ENCODE results near the gene P4HA2.

The P4HA2 gene

DNA sequence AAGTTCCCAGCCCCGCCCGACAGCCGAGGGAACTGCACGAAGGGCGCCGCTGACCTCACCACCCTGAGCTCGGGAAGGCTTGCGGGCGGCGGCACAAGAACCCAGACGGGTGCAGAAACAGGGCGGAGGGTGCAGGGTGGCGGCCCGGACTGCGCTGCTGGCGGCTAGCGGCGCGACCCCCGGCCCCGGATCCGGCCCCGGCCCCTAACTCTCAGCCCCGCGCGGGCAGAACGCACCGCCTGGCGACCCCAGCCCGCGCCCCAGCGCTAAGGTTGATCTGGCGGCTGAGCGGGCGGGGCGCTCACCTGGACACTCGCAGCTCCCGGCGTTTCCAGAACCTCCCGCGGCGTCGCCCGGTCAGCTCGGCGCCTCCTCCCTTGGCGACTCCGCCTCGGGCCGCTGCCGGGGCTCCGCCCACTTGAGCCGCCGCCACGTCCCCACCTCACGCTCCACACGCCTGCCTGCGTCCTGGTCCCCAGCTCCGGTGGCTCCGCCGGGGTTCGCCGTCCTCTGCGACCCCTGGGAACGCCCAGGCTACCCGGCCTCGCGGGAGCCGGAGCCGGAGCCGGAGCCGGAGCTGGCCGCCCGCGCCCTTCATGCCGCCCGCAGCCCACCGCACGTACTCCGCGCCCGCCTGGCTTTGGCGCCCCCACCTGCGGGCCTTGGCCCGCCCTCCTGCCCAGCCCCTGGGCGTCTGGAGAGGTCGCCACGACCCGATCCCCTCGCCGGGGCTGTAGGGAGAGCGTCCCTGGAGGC is at the start of gene P4HA2:
TSS of gene P4HA2 (minus strand) at position 369 of the 756 bp plus-strand sequence. CDS start 9,227 bp downstream, outside the sequence.
- DNase-seq (ENCODE audit: low read depth in 2 of 2, low spot score in 1 of 2), result no peak

DNA sequence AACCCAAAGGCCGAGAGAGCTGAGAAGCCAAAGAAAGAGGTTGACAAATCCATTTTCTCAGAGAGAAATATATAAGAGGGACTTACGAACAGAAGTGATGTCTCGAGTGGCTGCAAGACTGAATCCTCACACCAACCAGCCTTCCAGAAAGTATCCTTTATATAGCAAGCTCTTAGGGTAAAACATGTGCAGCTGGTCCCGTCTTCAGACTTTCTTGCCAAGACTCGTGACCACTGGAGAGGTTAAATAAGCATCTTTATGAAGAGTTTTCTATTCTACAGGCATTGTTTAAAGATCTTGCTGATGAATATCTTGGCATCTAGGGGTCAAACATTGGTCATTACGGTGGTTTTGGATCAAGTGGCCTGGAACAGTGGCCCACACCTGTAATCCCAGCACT is 49.6 kb upstream of the P4HA2 start:
- no peak for DNase-seq (ENCODE audit: low read depth in 2 of 2, low spot score in 1 of 2)

DNA sequence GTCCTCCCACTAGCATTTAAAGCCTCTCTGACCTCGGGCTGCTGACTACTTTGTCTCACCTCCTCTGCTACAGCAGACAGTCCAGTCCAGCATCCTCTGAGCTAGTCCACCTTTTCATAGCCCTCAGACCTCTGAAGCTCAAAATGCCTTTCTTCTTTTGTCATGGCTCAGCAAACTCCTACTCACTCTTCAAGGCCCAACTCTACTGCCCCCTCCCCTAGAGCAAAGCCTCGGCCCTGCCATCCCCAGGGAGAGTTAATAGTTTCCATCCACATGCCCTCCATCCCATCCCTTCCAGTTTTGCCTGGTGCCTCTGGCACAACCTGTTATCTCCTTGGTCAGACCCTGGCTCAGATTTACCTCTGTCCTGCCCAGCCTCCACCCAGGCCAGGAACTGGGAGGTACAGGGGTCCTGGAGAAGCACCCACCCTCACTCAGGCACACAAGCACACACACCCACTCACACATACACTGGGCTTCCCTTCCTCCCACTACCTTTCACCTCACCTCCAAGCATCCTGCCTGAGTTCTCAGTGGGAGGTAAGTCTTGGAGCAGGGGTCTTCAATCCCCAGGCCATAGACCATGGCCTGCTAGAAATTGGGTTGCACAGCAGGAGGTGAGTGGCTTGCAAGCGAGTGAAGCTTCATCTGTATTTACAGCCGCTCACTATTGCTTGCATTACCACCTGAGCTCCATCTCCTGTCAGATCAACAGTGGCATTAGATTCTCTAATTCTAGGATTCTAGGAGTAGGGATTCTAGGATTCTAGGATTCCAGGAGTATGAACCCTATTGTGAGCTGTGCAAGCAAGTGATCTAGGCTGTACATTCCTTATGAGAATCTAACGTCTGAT is 47.9 kb upstream of the P4HA2 start:
- no peak for DNase-seq (ENCODE audit: low read depth in 2 of 2, low spot score in 1 of 2)

DNA sequence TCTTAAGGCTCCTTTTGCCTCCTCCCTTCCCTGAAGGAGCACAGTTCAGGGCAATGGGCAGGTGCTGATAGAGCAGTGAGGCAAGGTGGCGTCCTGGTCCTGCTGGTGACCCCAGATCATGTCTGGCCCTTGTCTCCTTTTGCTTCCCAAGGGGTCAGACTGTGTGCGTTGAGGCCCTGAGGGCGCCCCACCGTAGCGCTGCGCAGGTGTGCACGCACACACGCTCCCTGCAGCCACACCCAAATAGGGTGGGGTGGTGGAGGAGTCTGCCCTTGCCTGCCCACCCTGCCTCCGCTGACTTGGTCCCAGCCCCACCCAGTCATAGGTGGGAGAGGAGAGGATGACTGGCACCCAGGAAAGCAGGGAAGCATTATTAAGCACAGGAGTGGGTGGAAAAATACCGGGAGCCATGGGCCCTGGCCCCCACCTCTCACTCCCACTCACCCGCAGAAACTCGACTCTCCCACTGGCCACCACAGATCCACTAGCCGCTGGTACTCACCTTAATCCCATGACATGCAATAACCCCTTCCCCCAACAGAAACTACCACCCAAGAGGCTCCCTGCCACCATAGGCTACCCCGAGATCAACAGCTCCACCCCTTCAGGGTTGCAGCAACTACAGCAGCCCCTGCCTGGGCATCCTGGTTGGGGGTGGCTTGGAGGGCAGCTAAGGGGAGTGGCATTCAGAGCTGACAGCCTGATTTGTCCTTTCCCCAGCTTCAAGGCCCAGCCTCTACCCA is 46.6 kb upstream of the P4HA2 start:
- no peak for DNase-seq (ENCODE audit: low read depth in 2 of 2, low spot score in 1 of 2)

DNA sequence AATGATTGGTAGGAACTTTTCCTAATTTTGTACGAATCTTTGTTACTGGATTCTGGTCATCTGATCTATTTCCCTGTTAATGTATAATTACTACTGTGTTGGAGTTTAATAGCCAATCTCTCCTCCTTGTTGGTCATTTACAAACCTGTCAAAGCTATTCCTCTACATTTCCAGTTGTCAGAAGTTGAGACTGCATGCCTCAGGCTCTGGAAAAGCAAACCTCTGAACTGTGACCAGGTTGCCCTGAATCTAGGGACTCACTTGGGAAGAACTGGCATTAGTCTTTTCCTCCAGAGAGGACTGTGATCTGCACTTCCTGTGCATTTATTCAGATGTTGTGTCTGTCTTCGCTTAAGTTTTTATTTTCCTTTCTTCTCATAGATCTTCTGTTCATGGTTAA is 46.0 kb upstream of the P4HA2 start:
- no peak for DNase-seq (ENCODE audit: low read depth in 2 of 2, low spot score in 1 of 2)

DNA sequence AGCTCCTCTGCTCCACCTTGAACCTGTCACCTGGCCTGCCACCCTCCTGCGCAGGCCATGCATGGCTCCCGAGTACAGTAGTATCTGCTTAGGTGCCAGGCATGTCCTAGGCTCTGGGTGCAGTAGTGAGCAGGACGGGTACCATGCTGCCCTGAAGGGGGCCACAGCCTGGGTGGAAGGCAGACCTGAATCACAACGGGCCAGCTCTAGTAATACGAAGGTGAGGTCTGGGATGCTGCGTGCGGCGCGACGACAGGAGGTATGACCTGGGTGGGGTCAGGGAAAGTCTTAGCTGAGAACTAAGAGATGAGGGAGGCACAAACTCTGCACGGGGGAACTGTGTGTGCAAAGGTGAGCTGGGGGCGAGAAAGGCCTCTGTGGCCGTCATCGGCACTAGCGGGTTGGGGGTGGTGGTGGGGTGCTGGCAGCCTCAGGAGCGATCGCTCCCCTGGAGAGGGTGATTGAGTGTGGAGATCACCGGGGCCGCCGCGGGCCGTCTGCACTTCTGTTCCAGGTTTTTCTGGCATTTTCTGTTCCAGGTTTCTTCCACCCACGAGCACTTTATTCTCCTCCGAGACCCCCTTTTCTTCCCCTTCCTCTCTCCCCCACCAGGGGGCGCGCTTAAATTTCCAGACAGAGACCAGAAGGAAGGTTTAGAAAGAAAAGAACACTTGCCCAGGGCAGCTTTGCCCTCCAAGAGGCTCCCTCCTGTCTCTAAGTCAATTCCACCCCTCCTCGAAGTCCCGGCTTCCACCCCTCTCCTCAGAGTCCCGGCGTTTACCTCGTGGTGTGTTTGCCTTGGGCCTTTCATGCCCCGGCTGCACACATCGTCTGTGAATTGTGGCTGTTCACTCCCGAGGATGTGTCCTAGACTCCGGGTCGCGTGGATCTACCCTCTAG is 44.9 kb upstream of the P4HA2 start:
- peak; percentile 51 to 65 for DNase-seq (ENCODE audit: low read depth in 2 of 2, low spot score in 1 of 2)

DNA sequence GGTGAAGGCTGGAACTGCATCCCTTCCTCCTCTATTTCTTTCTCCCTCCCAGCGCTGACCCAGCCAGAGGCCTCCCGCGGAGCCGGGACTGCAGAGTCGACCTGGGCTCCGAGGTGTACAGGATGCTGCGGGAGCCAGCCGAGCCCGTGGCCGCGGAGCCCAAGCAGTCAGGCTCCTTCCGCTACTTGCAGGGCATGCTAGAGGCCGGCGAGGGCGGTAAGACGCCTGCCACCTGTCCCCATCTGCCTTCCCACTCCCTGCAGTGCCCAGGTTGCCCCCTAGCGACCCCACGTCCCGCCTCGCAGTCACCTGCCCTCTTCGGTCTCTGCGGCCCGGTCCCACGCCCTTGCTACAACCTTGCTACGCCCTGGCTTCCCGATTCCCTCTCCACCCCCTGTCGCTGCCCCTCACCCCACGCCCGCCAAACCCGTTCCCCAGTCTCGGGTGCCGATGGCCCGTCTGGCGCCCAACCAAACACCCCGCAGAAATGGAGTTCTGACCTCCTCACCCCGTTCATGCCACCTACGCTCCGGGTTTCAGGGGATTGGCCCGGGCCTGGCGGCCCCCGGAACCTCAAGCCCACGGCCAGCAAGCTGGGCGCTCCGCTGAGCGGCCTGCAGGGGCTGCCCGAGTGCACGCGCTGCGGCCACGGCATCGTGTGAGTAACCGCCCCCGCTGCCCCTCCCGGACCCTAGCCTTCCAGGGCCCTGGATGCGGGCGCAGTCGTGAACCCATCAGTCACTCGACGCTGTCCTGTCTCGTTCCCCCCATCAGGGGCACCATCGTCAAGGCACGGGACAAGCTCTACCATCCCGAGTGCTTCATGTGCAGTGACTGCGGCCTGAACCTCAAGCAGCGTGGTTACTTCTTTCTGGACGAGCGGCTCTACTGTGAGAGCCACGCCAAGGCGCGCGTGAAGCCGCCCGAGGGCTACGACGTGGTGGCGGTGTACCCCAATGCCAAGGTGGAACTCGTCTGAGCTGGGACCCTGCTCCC is 43.9 kb upstream of the P4HA2 start:
- DNase-seq (ENCODE audit: low read depth in 2 of 2, low spot score in 1 of 2), result no peak

DNA sequence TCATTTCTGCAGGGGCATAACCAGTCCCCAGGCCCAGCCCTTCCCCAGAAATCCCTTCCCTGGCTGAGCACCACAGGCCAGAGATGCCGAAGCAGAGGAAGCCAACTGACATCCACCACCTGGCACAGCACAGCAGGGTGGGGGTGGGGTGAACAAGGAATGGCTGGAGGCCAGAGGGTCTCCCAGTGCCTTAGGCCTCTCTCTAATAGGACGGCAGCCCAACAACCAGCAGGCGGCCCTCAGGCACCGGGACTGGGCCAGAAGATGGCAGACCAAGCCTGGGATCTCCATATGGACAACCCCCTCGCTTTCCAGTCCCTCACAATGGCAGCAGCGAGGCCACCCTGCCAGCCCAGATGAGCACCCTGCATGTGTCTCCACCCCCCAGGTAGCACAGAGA is 43.1 kb upstream of the P4HA2 start:
- DNase-seq (ENCODE audit: low read depth in 2 of 2, low spot score in 1 of 2), result no peak

DNA sequence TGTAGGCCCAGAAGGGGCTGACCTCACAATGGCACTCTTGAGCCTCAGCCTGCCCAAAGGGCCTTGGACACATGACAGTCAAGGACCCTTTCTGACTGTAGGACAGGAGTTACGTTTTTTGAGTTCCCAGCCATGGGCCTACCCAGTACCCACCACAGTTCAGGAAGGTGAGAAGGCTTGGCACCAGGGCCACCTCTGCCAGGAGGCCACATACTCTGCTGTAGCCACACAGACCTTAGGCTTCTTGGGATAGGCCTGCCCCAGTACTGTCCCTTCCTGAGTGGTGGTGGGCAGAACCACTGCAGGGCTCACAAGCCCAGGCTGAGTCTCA is 42.6 kb upstream of the P4HA2 start:
- no peak for DNase-seq (ENCODE audit: low read depth in 2 of 2, low spot score in 1 of 2)

DNA sequence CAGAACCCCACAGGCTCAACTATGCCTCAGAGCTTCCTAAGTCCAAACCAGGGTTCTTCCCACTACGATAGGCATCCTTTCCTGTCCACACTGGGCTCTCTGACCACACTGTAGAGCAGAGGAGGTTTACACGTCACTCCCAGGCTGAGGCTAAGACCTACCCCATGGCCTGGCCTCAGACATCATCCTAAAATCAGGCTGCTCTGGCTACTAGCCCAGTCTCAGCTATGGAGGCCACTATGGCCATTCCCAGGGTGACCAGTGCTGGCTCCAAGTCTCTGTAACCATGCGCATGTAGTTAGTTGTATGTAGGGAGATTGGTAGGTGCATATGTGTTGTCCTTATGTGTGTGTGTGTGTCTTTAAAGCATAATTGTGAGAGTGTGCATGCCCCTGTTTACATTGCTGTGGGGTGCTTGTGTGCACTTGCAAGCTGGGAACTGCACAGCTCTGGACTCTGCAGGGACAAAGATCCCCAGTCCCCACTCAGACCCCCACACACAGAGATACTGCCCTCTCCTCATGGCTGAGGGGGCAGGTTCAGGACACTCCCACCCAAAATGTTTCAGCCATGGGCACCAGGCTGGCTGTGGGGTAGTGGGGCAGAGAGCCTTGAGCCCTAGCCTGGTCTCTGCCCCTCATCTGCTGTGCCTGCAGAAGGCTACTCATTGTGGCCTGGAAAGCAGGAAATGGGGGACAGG is 42.1 kb upstream of the P4HA2 start:
- DNase-seq (ENCODE audit: low read depth in 2 of 2, low spot score in 1 of 2), result no peak

DNA sequence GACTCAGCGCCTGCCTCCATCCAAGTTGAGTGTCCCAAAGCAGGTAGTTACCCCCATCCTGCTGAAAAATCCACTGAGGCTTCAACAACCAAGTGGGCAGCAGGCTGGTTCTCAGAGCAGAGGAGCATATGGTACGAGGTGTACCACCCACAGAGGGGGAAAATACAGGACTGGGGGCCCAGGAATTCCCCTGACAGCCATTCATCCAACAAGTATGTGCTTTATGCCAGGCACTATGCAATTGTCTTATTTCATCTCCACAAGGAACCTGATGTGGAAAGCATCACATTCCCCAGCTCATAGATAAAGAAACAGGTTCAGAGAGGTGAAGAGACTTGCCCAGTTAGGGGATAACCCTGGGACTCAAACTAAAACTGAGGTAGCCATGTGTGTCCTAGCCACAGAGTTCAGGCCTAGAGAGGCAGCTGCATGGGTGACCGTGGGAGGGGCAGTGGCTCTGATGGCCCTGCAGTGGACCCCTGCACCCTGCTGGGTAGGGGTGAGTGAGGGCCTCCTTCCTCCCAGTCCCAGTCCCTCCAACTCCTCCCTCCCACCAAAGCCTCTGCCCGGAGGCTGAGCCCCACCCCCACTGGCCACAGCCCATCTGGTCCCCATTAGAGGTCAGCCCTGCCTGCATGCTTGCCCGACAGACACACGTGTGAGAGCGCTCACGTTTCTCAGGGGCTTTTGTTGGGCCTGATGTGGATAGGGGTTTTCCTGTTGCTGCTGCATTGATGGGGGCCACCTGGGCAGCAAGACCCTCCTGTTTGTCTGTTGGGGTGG is 41.3 kb upstream of the P4HA2 start:
- no peak for DNase-seq (ENCODE audit: low read depth in 2 of 2, low spot score in 1 of 2)

DNA sequence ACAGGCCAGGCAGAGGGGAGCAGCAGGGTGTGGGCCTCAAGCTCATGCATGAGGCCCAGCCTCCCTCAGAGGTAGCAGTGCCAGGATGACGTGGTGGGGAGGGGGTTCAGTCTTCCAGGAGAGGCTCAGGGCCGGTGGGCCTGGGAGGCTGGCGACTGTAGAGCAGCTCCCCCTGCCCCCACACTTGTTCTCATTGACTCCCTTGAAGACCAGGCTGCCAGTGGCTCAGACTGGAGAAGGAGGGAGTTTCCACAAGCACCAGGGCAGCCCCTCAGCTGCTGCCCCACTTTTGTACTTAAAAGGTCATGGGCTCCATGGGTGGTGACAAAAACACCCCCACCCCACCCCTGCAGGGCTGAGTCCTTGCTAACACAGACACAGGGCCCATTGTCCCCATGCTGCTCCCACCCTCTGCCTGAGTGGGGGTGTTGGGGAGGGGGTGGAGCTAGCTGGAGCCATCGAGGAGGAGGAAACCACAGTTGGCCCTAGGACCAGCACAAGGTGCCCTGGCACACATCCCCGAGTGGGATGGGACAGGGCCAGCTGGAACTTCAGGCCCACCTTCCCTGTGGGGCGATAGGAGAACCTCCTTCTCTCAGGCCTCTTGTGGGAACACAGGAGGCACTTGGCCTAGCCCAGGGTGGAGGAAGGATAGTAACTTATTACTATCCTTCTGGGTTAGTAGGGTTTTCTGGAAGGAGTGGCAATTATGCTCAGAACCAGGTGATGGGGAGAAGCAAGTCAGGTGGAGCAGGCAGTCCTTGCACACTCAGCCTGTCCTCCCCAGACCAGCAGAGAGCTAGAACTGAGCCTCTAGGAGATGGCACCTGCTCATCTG is 40.5 kb upstream of the P4HA2 start:
- DNase-seq (ENCODE audit: low read depth in 2 of 2, low spot score in 1 of 2), result no peak

DNA sequence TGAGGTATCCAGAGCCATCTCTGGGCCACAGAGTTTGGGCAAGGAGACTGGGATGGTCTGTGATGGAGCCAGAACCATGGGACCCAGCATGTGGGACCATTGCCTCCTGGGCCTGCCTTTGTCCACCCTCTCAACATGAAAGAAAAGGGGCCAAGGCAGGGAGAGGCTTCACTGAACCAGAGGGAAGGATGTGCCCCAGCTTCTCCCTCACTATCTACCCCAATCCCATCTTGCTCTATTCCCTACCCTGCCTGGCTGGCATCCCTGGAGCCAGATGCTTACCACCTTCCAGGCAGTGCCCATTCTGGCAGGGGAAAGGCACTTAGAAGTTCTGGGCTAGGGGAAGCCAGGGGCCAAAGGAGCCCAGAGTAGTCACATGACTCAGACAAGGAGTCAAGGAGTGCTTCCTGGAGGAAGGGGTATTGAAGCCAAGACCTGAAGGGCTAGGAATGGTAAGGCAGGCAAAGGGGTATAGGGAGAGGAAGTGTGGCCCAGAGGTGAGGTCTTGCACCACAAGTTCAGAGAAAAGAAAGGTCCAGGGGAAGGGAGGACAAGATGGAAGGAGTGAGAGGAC is 39.6 kb upstream of the P4HA2 start:
- no peak for DNase-seq (ENCODE audit: low read depth in 2 of 2, low spot score in 1 of 2)

DNA sequence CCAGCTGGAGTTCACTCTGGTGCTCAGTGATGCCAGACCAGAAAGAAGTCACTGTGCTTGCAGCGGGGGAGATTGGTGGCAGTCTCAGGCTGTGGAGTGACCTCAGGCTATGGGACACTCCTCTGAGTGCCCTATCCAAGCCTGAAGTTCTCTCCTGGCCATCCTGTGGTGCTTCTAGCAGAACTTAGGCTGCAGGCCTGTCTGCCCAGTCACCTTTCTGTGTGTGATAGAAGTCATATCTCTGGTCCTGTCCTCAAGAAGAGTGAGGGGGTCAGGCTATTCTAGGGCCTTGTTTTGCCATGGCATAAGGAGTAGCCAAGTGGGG is 39.1 kb upstream of the P4HA2 start:
- no peak for DNase-seq (ENCODE audit: low read depth in 2 of 2, low spot score in 1 of 2)

DNA sequence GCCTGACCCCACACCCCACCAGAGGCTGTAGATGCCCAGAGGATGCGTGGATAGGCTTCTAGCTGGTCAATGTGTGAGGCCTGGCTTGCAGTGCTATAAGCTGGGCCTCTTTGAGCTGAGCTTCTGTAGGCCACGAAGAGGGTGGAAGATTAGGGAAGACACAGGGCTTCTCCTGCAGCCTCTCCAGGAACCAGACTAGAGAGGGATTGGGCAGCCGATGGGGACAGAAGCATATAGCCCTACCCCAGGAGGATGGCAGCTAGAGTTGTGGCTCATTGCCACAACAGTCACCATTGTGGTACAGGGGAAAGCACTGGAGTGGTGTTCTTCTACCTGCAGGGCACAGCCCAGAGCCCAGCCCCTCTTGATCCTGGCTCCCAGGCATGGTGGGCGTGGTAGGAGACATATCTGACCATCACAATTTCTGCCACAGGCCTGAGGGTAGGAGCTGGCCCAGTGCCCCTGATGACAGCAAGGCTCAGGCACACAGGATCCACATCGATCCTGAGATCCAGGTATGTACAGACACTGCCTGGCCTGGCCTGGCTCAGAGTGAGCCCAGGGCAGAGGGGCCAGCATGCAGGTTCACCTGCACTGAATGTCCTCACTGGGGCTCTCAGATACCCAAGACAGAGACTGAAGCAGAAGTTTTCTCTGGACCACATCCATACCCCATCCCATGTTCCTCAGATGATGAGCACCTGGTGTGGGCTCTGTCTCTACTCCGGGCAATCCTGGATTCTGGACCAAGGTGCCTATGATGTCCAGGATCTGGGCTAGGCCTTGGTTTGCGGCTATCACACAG is 38.6 kb upstream of the P4HA2 start:
- no peak for DNase-seq (ENCODE audit: low read depth in 2 of 2, low spot score in 1 of 2)

DNA sequence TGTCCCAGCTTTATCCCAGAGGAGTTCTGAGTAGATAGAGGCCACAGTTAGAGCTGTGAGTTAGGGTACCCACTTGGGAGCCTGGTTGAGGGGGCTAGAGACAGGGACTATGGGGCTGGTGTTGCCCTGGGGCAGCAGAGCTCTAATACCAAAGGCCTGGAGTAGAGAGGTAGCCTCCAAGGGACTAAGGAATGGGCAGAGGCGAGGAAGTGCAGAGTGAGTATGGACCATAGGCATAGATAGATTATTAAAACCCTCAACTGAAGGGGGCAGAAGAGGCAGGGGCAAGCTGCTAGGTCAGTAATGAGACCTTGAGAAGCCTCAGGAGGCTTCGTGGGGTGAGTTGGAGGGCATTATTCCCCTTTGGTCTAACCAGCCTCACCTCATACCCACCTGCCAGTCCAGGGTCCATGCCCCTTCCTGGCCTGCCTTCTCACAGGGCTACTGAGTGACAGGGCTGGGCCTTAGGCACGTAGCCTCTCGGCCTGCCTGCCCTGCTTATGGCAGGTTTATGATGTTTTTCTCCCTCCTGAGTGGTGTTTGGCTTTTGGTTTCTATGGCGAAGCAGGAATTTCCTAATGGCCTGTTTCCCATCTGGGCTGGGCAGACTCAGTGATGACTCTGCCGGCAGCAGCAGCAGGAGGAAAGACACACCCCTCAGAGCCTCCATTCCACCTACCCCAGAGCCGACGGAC is 37.8 kb upstream of the P4HA2 start:
- DNase-seq (ENCODE audit: low read depth in 2 of 2, low spot score in 1 of 2), result no peak

Measured in stimulated activated CD8-positive, alpha-beta memory T cell treated with anti-CD3 and anti-CD28 coated beads, Interleukin-4, amount 100 ng/mL, for 4 hours (primary cell).